ENCODE measurements around the gene PARD6G.

PARD6G gene

DNA sequence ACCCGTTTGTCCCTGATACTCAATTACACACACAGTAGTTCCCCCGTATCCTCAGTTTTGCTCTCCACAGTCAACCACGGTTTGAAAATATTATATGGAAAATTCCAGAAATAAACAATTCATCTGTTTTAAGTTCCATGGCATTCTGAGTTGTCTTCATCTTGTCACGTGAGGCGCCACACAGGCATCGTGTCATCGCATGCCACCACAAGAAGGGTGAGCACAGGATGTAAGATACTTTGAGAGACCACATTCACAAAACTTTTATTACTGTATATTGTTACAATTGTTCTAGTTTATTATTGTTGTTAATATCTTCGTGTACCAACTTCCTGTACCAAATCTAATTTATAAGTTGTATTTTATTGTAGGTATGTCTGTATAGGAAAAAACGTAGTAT, 120.5 kb downstream of the PARD6G start:
- Histone ChIP-seq H3K27me3 (ENCODE audit: insufficient read depth, low read length, poor library complexity) (no peaks in the 10 kb centered on the region), H3K4ac (ENCODE audit: low read depth, low read length) (no peak overlapping the region), H3K9ac (ENCODE audit: low read length) (no peak overlapping the region), H3K23ac (ENCODE audit: low read length) (no peak overlapping the region), H3K4me2 (ENCODE audit: low read length) (no peak overlapping the region), H3K36me3 (ENCODE audit: control insufficient read depth, insufficient read depth, low read length) (no peaks in the 10 kb centered on the region), H3K79me1 (ENCODE audit: low read length) (peaks cover 15% of the 10 kb centered on the region), H3K79me2 (ENCODE audit: control insufficient read depth, insufficient read depth, low read length) (peaks cover 61% of the 10 kb centered on the region), H2AK5ac (ENCODE audit: low read length) (no peak overlapping the region), H2BK120ac (ENCODE audit: low read depth, low read length) (no peak overlapping the region), H3K4me3 (ENCODE audit: low read length) (no peak overlapping the region), H4K5ac (ENCODE audit: low read length) (no peak overlapping the region), H3K56ac (ENCODE audit: low read length) (no peak overlapping the region), H4K8ac (ENCODE audit: low read depth, low read length) (no peak overlapping the region), H3K18ac (ENCODE audit: low read length) (no peak overlapping the region), H2BK15ac (replicated peaks; ENCODE audit: low read depth) (no peak overlapping the region), H2BK5ac (ENCODE audit: low read length) (no peak overlapping the region), H3K27ac (ENCODE audit: low read depth, low read length) (no peak overlapping the region), H3K4me1 (ENCODE audit: control insufficient read depth, low read depth, low read length) (peaks cover 6% of the 10 kb centered on the region)
- DNase-seq = no peak
- no CpG with 5 or more reads among the region's 9 CpGs for WGBS (ENCODE audit: extremely low coverage, insufficient coverage, low lambda C conversion rate)

DNA sequence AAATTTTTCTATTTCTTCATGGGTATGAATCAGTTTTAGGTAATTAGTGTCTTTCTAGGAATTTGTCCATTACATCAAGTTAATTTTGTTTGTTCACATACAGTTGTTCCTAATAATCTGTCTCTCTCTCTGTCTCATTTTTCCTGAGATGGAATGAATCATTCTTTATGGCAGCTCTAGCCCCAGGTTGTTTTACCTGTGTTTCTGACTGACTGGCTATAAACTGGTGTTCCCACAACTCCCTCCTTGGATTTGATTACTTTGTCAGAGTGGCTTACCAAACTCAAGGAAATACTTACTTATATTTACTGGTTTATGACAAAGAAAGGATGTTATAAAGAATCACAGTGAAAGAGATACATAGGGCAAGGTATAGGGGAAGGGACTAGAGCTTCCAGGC, 123.2 kb downstream of the PARD6G start:
- H4K8ac ChIP-seq (ENCODE audit: low read depth, low read length) = no peak overlapping the region
- no peak overlapping the region for H2BK15ac ChIP-seq (replicated peaks; ENCODE audit: low read depth)
- no peaks in the 10 kb centered on the region for H3K36me3 ChIP-seq (ENCODE audit: control insufficient read depth, insufficient read depth, low read length)
- H3K23ac ChIP-seq (ENCODE audit: low read length) = no peak overlapping the region
- H3K79me1 ChIP-seq (ENCODE audit: low read length) = peaks cover 10% of the 10 kb centered on the region
- H2BK120ac ChIP-seq (ENCODE audit: low read depth, low read length) = no peak overlapping the region
- H3K4me2 ChIP-seq (ENCODE audit: low read length) = no peak overlapping the region
- no peak overlapping the region for H4K5ac ChIP-seq (ENCODE audit: low read length)
- no peak overlapping the region for H3K56ac ChIP-seq (ENCODE audit: low read length)
- H3K27me3 ChIP-seq (ENCODE audit: insufficient read depth, low read length, poor library complexity) = no peaks in the 10 kb centered on the region
- no peak overlapping the region for H3K4ac ChIP-seq (ENCODE audit: low read depth, low read length)
- peaks cover 61% of the 10 kb centered on the region for H3K79me2 ChIP-seq (ENCODE audit: control insufficient read depth, insufficient read depth, low read length)
- no peak overlapping the region for H3K27ac ChIP-seq (ENCODE audit: low read depth, low read length)
- DNase-seq = no peak
- no peak overlapping the region for H2BK5ac ChIP-seq (ENCODE audit: low read length)
- no peak overlapping the region for H2AK5ac ChIP-seq (ENCODE audit: low read length)
- peaks cover 3% of the 10 kb centered on the region for H3K4me1 ChIP-seq (ENCODE audit: control insufficient read depth, low read depth, low read length)
- H3K18ac ChIP-seq (ENCODE audit: low read length) = no peak overlapping the region
- no peak overlapping the region for H3K9ac ChIP-seq (ENCODE audit: low read length)
- no peak overlapping the region for H3K4me3 ChIP-seq (ENCODE audit: low read length)

DNA sequence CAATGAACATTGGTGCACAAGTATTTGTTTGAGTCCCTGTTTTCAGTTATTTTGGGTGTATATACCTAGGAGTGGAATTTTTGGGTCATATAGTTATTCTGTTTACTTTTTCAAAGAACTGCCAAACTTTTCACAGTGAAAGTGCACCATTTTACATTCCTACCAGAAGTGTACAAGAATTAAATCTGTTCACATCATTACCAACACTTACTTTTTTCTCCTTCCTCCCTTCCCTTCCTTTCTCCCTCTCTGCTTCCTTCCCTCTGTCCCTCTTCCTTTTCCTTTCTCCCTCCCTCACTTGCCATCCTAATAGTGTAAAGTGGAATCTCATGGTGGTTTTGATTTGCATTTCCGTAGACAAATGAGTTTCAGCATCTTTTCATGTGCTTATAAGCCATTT, 126.4 kb downstream of the PARD6G start:
- peaks cover 7% of the 10 kb centered on the region for H3K79me1 ChIP-seq (ENCODE audit: low read length)
- H3K4me3 ChIP-seq (ENCODE audit: low read length) = no peak overlapping the region
- no peak overlapping the region for H2AK5ac ChIP-seq (ENCODE audit: low read length)
- DNase-seq = no peak
- no peaks in the 10 kb centered on the region for H3K27me3 ChIP-seq (ENCODE audit: insufficient read depth, low read length, poor library complexity)
- H3K23ac ChIP-seq (ENCODE audit: low read length) = no peak overlapping the region
- no peak overlapping the region for H3K4me2 ChIP-seq (ENCODE audit: low read length)
- H2BK5ac ChIP-seq (ENCODE audit: low read length) = no peak overlapping the region
- H3K9ac ChIP-seq (ENCODE audit: low read length) = no peak overlapping the region
- peaks cover 2% of the 10 kb centered on the region for H3K4me1 ChIP-seq (ENCODE audit: control insufficient read depth, low read depth, low read length)
- no CpG with 5 or more reads among the region's 1 CpG for WGBS (ENCODE audit: extremely low coverage, insufficient coverage, low lambda C conversion rate)
- H2BK120ac ChIP-seq (ENCODE audit: low read depth, low read length) = no peak overlapping the region
- H4K5ac ChIP-seq (ENCODE audit: low read length) = no peak overlapping the region
- no peak overlapping the region for H3K4ac ChIP-seq (ENCODE audit: low read depth, low read length)
- no peak overlapping the region for H3K56ac ChIP-seq (ENCODE audit: low read length)
- no peak overlapping the region for H2BK15ac ChIP-seq (replicated peaks; ENCODE audit: low read depth)
- H3K27ac ChIP-seq (ENCODE audit: low read depth, low read length) = no peak overlapping the region
- no peaks in the 10 kb centered on the region for H3K36me3 ChIP-seq (ENCODE audit: control insufficient read depth, insufficient read depth, low read length)
- peaks cover 52% of the 10 kb centered on the region for H3K79me2 ChIP-seq (ENCODE audit: control insufficient read depth, insufficient read depth, low read length)
- H3K18ac ChIP-seq (ENCODE audit: low read length) = no peak overlapping the region
- H4K8ac ChIP-seq (ENCODE audit: low read depth, low read length) = no peak overlapping the region

DNA sequence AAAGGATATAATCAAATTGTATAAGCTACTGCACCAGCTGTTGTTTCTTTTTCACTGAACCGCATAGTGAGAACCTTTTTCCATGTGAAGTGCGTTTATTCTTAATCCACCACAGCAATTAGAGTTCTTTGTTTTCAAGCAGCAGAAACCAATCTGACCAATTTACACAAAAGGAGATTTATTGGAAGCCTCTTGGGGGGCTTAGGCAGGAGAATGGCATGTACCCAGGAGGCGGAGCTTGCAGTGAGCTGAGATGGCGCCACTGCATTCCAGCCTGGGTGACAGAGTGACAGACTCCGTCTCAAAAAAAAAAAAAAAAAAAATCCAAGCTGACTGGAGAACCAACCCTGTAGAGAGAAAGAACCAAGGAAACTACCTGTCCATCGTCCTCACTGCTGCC, 128.2 kb downstream of the PARD6G start:
- Histone ChIP-seq H3K27ac (ENCODE audit: low read depth, low read length) (no peak overlapping the region), H3K36me3 (ENCODE audit: control insufficient read depth, insufficient read depth, low read length) (no peaks in the 10 kb centered on the region)
- peak; percentile 75 for DNase-seq

DNA sequence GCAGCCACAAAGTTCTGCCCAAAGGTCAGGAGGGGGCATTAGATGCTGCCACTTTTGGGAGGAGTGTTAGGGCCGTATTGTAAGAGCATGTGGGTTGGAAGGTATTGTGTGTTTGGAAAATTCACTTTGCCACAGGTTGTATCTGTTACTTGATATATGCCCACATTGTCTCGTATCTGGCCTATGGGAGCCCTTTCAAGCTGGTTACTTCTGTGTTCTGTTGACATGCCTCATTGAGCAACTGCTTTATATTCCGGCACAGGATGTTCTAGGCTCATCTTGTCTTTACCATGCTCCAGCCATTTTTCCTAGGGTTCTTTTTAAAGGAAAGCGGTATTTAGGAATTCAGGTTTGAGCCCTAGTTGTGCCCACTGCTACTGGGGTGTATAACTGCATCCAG, 132.3 kb downstream of the PARD6G start:
- Histone ChIP-seq H3K9ac (ENCODE audit: low read length) (no peak overlapping the region), H3K4me2 (ENCODE audit: low read length) (no peak overlapping the region), H2BK5ac (ENCODE audit: low read length) (no peak overlapping the region), H4K5ac (ENCODE audit: low read length) (no peak overlapping the region), H3K4me3 (ENCODE audit: low read length) (no peak overlapping the region), H3K4ac (ENCODE audit: low read depth, low read length) (no peak overlapping the region), H3K79me1 (ENCODE audit: low read length) (peaks cover 11% of the 10 kb centered on the region), H3K4me1 (ENCODE audit: control insufficient read depth, low read depth, low read length) (peaks cover 9% of the 10 kb centered on the region), H3K56ac (ENCODE audit: low read length) (no peak overlapping the region), H2AK5ac (ENCODE audit: low read length) (no peak overlapping the region), H3K23ac (ENCODE audit: low read length) (no peak overlapping the region), H2BK120ac (ENCODE audit: low read depth, low read length) (no peak overlapping the region), H3K27me3 (ENCODE audit: insufficient read depth, low read length, poor library complexity) (no peaks in the 10 kb centered on the region), H2BK15ac (replicated peaks; ENCODE audit: low read depth) (no peak overlapping the region), H4K8ac (ENCODE audit: low read depth, low read length) (no peak overlapping the region), H3K36me3 (ENCODE audit: control insufficient read depth, insufficient read depth, low read length) (no peaks in the 10 kb centered on the region), H3K18ac (ENCODE audit: low read length) (no peak overlapping the region), H3K27ac (ENCODE audit: low read depth, low read length) (no peak overlapping the region), H3K79me2 (ENCODE audit: control insufficient read depth, insufficient read depth, low read length) (peaks cover 64% of the 10 kb centered on the region)
- no CpG with 5 or more reads among the region's 4 CpGs for WGBS (ENCODE audit: extremely low coverage, insufficient coverage, low lambda C conversion rate)
- no peak for DNase-seq

More for the DNA sequence above, 128.2 kb downstream of the PARD6G start:
- Histone ChIP-seq H2AK5ac (ENCODE audit: low read length) (no peak overlapping the region), H3K9ac (ENCODE audit: low read length) (no peak overlapping the region), H3K79me2 (ENCODE audit: control insufficient read depth, insufficient read depth, low read length) (peaks cover 56% of the 10 kb centered on the region), H3K4ac (ENCODE audit: low read depth, low read length) (no peak overlapping the region), H3K4me3 (ENCODE audit: low read length) (no peak overlapping the region), H2BK15ac (replicated peaks; ENCODE audit: low read depth) (no peak overlapping the region), H3K4me1 (ENCODE audit: control insufficient read depth, low read depth, low read length) (peaks cover 3% of the 10 kb centered on the region), H4K5ac (ENCODE audit: low read length) (no peak overlapping the region), H2BK120ac (ENCODE audit: low read depth, low read length) (no peak overlapping the region), H2BK5ac (ENCODE audit: low read length) (no peak overlapping the region), H3K79me1 (ENCODE audit: low read length) (peaks cover 9% of the 10 kb centered on the region), H3K4me2 (ENCODE audit: low read length) (no peak overlapping the region), H3K56ac (ENCODE audit: low read length) (no peak overlapping the region), H3K27me3 (ENCODE audit: insufficient read depth, low read length, poor library complexity) (no peaks in the 10 kb centered on the region), H4K8ac (ENCODE audit: low read depth, low read length) (no peak overlapping the region), H3K18ac (ENCODE audit: low read length) (no peak overlapping the region), H3K23ac (ENCODE audit: low read length) (no peak overlapping the region)
- no CpG with 5 or more reads among the region's 6 CpGs for WGBS (ENCODE audit: extremely low coverage, insufficient coverage, low lambda C conversion rate)

DNA sequence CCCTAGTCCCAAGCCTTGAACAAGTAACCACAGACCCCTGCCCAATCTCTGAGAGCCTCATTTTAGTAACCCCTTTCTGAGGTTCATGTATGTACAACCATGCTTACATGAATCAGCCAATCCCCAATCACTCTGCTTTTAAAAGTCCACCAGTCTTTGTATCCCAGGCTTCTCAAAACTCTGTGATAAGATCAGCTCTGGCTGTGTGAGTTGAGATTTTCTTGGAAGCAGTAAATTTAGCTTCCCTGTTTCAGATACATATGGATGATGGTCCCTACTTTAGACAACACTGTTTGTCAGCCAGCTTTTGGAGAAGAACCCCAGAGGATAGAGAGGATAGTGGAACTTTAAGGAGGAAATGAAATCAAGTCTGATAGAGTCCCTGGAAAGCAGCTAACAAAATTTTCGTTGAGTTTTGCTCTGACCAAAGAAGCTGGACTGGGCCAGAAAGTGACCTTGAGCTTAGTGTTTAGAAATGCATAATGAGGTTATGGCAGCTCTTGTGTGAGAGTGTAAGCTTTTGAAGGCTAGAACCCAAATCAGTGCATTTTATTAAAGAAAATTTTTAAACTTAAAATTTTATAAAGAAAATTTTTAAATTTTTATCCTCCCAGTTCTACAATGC, 134.6 kb downstream of the PARD6G start:
- peaks cover 9% of the 10 kb centered on the region for H3K79me1 ChIP-seq (ENCODE audit: low read length)
- peak; percentile 56 for DNase-seq
- H2BK120ac ChIP-seq (ENCODE audit: low read depth, low read length) = no peak overlapping the region
- peaks cover 7% of the 10 kb centered on the region for H3K4me1 ChIP-seq (ENCODE audit: control insufficient read depth, low read depth, low read length)
- H3K4ac ChIP-seq (ENCODE audit: low read depth, low read length) = no peak overlapping the region
- WGBS (ENCODE audit: extremely low coverage, insufficient coverage, low lambda C conversion rate) = no CpG with 5 or more reads among the region's 1 CpG
- H2BK5ac ChIP-seq (ENCODE audit: low read length) = no peak overlapping the region
- H3K79me2 ChIP-seq (ENCODE audit: control insufficient read depth, insufficient read depth, low read length) = peaks cover 63% of the 10 kb centered on the region
- no peaks in the 10 kb centered on the region for H3K36me3 ChIP-seq (ENCODE audit: control insufficient read depth, insufficient read depth, low read length)
- no peak overlapping the region for H3K4me2 ChIP-seq (ENCODE audit: low read length)
- no peak overlapping the region for H3K27ac ChIP-seq (ENCODE audit: low read depth, low read length)
- H3K27me3 ChIP-seq (ENCODE audit: insufficient read depth, low read length, poor library complexity) = no peaks in the 10 kb centered on the region
- H2AK5ac ChIP-seq (ENCODE audit: low read length) = no peak overlapping the region
- H2BK15ac ChIP-seq (replicated peaks; ENCODE audit: low read depth) = no peak overlapping the region
- peak overlapping the region; percentile 18 for H3K9ac ChIP-seq (ENCODE audit: low read length)
- no peak overlapping the region for H4K8ac ChIP-seq (ENCODE audit: low read depth, low read length)
- H3K56ac ChIP-seq (ENCODE audit: low read length) = peak overlapping the region; percentile 54
- no peak overlapping the region for H3K23ac ChIP-seq (ENCODE audit: low read length)
- H4K5ac ChIP-seq (ENCODE audit: low read length) = no peak overlapping the region
- H3K18ac ChIP-seq (ENCODE audit: low read length) = no peak overlapping the region
- no peak overlapping the region for H3K4me3 ChIP-seq (ENCODE audit: low read length)
